ENCODE measurements around the gene CHCHD10. TPM values are rescaled to one million over a fixed set of nuclear protein-coding genes. Genes with fewer than 3 reads are reported as not detected.

Gene CHCHD10
- total and polyA plus RNA-seq, 2 of the 13 experiments (the other 11 are each of a cell fraction or from before 2014, with no cell fraction given): 37.0 to 62.8 TPM

- TF ChIP-seq SKIL (CRISPR knock-in tag; IDR thresholded peaks at IDR 0.05; ENCODE audit: borderline replicate concordance): no peak
- no peak for TF ChIP-seq KDM4B (CRISPR knock-in tag; IDR thresholded peaks at IDR 0.05)
- no peak for TF ChIP-seq PRMT3 (CRISPR knock-in tag; IDR thresholded peaks at IDR 0.05; ENCODE audit: borderline replicate concordance, low read depth)
- TF ChIP-seq LRRFIP1 (CRISPR knock-in tag; conservative IDR thresholded peaks at IDR 0.05): no peak
- no peak for TF ChIP-seq CHCHD3 (CRISPR knock-in tag; IDR thresholded peaks at IDR 0.05)
- no peak for TF ChIP-seq FOXO1 (CRISPR knock-in tag; IDR thresholded peaks at IDR 0.05)
- peak; percentile 49; the same call in 1 of the 2 replicates for TF ChIP-seq LBX2 (CRISPR knock-in tag; IDR thresholded peaks at IDR 0.05; ENCODE audit: borderline replicate concordance)
- no peak for TF ChIP-seq ZBTB39 (CRISPR knock-in tag; IDR thresholded peaks at IDR 0.05)
- TF ChIP-seq HNF4G (IDR thresholded peaks at IDR 0.05; ENCODE audit: borderline replicate concordance, low read depth, low read length): no peak
- TF ChIP-seq HNF4G (CRISPR knock-in tag; IDR thresholded peaks at IDR 0.05; ENCODE audit: borderline replicate concordance, low read depth): peak; percentile 67; the same call in 1 of the 2 replicates
- no peak for TF ChIP-seq MTF1 (CRISPR knock-in tag; IDR thresholded peaks at IDR 0.05)
- TF ChIP-seq ZNF501 (CRISPR knock-in tag; IDR thresholded peaks at IDR 0.05): peak; percentile 80
- 0 out of 2 replicates have a peak, but pooled peaks have one; percentile 7 for TF ChIP-seq HNF1B (CRISPR knock-in tag; IDR thresholded peaks at IDR 0.05)
- TF ChIP-seq NFYB (CRISPR knock-in tag; IDR thresholded peaks at IDR 0.05): no peak
- TF ChIP-seq ZFP36L1 (CRISPR knock-in tag; IDR thresholded peaks at IDR 0.05): no peak
- TF ChIP-seq TCF12 (IDR thresholded peaks at IDR 0.05): no peak
- TF ChIP-seq TCF12 (CRISPR knock-in tag; IDR thresholded peaks at IDR 0.05): peak; percentile 69; the same call in 1 of the 2 replicates
- TF ChIP-seq HDAC2 (CRISPR knock-in tag; IDR thresholded peaks at IDR 0.05): no peak
- TF ChIP-seq NFRKB (IDR thresholded peaks at IDR 0.05): no peak
- TF ChIP-seq HOXA9 (CRISPR knock-in tag; IDR thresholded peaks at IDR 0.05; ENCODE audit: borderline replicate concordance): no peak
- peak; percentile 95 for TF ChIP-seq KDM5B (CRISPR knock-in tag; IDR thresholded peaks at IDR 0.05; ENCODE audit: borderline replicate concordance)
Measured at GRCh38 chr22:23786752-23787599, 19.2 kb upstream of the CHCHD10 start, which contains the start of gene SMARCB1 (continued).
